Lung (tissue), 12 donors: ENCODE results near the gene DSN1. TPM values are rescaled to one million over a fixed set of nuclear protein-coding genes. Genes with fewer than 3 reads are reported as not detected.

ENCODE experiments used
- ATAC-seq: fragments of 200-7000 bp; cut with Tn5 transposase; one replicate; pipeline ENCODE4 v1.9.1; 2020; ENCODE audit warnings: moderate number of reproducible peaks; ENCODE audit not compliant: insufficient read depth, low FRiP score
- DNase-seq, 3 donors: peaks; one replicate each; pipeline ENCODE4 v3.0.0-alpha.2; 2013 to 2017
- H3K27ac ChIP-seq, 2 donors: one replicate each; pipeline ENCODE4 v1.5.1; 2013; ENCODE audit warnings: mild to moderate bottlenecking in 2 of 2, moderate library complexity in 2 of 2, control low read depth in 1 of 2, inconsistent platforms in 1 of 2, low read depth in 1 of 2, low read length in 1 of 2
- H3K27me3 ChIP-seq, 3 donors: one replicate each; pipeline ENCODE4 v1.5.1; 2013; ENCODE audit warnings: low read length in 2 of 3; ENCODE audit not compliant: control insufficient read depth in 3 of 3, insufficient read depth in 3 of 3
- H3K36me3 ChIP-seq, 4 donors: one replicate each; pipeline ENCODE4 v1.5.1; 2013; ENCODE audit warnings: low read length in 4 of 4, mild to moderate bottlenecking in 1 of 4, moderate library complexity in 1 of 4; ENCODE audit not compliant: control insufficient read depth in 4 of 4, insufficient read depth in 4 of 4
- H3K4me1 ChIP-seq, 5 donors: one replicate each; pipeline ENCODE4 v1.5.1; 2013; ENCODE audit warnings: low read length in 5 of 5, mild to moderate bottlenecking in 2 of 5, moderate library complexity in 1 of 5; ENCODE audit not compliant: control insufficient read depth in 5 of 5, insufficient read depth in 5 of 5
- H3K4me3 ChIP-seq: one replicate; pipeline ENCODE4 v1.5.1; 2013; ENCODE audit warnings: mild to moderate bottlenecking, control low read depth, moderate library complexity
- H3K9ac ChIP-seq, 2 donors: one replicate each; pipeline ENCODE4 v1.5.1; 2013; ENCODE audit warnings: low read length in 2 of 2, control low read depth in 1 of 2; ENCODE audit not compliant: insufficient read depth in 1 of 2
- H3K9me3 ChIP-seq, 4 donors: one replicate each; pipeline ENCODE4 v1.5.1; 2013; ENCODE audit warnings: low read length in 3 of 4, mild to moderate bottlenecking in 1 of 4, moderate library complexity in 1 of 4; ENCODE audit not compliant: control insufficient read depth in 4 of 4, insufficient read depth in 3 of 4
- CTCF ChIP-seq: IDR thresholded peaks from 2 replicates; pipeline ENCODE4 v1.5.1; 2012; ENCODE audit warnings: mild to moderate bottlenecking; ENCODE audit errors: control extremely low read depth, extremely low read depth
- WGBS, 2 donors: extraction: QIAGEN DNeasy Blood & Tissue Kit; methylation state at CpG; one replicate each; pipeline ENCODE4 v1.1.7; 2013; 5-methylcytosine and 5-hydroxymethylcytosine counted together
- polyA plus RNA-seq, 2 donors: library from polyadenylated mRNA; stranded (reverse); fragments of 200-250 nt; gene quantifications; one replicate each; pipeline ENCODE4 v1.2.1, GENCODE V29; 2013
- total RNA-seq, 2 donors: library from RNA; depleted of rRNA in 1 of 2; stranded (reverse); fragments of >200 nt in 1 of 2; gene quantifications; one replicate each; pipeline ENCODE4 v1.2.1, GENCODE V29; 2014 to 2021
- donor health status: control.
- donor health status: control.
- donor health status: Bipolar disorder and iron deficiency.
- donor health status: healthy.
- donor health status: DM: yes; HTN: yes; CAD: no.

DSN1 gene
- total and polyA plus RNA-seq, 4 donors = 5.8 to 11.0 (median 9.7) TPM

- ATAC-seq = no peak
- no peak for DNase-seq
- H3K4me3 ChIP-seq = no peak overlapping the region
- no peaks in the 10 kb centered on the region for H3K27me3 ChIP-seq
- 86 to 92% methylated on average over 5 of the region's 5 CpGs for WGBS, 2 donors
- H3K9me3 ChIP-seq = no peaks in the 10 kb centered on the region
- H3K36me3 ChIP-seq = peaks cover 13 to 49% (median 48%) of the 10 kb centered on the region in 4 donors
- no peak overlapping the region for H3K9ac ChIP-seq
- H3K4me1 ChIP-seq = no peaks in the 10 kb centered on the region
- H3K27ac ChIP-seq = no peak overlapping the region
- TF ChIP-seq CTCF = no peak
These were observed 22.1 kb upstream of the DSN1 start for GRCh38 chr20:36795691-36796090.

- WGBS, 2 donors = 92% methylated on average over 15 to 20 of the region's 20 CpGs
- Histone ChIP-seq H3K9ac (no peak overlapping the region), H3K4me3 (no peak overlapping the region), H3K27ac (no peak overlapping the region), H3K27me3 (no peaks in the 10 kb centered on the region), H3K4me1 (no peaks in the 10 kb centered on the region), H3K36me3 (peaks cover 13 to 44% (median 41%) of the 10 kb centered on the region in 4 donors), H3K9me3 (no peaks in the 10 kb centered on the region)
- no peak for TF ChIP-seq CTCF
- ATAC-seq (no peak), DNase-seq (no peak)
These were observed 20.5 kb upstream of the DSN1 start for GRCh38 chr20:36794116-36794474.

- 95 to 97% methylated on average over 36 of the region's 36 CpGs for WGBS, 2 donors
- H3K4me1 ChIP-seq = no peaks in the 10 kb centered on the region
These were observed 19.9 kb upstream of the DSN1 start for GRCh38 chr20:36793294-36794115.

More at GRCh38 chr20:36793294-36794115, 19.9 kb upstream of the DSN1 start:
- Histone ChIP-seq H3K27me3 (no peaks in the 10 kb centered on the region), H3K36me3 (peaks cover 10 to 43% (median 40%) of the 10 kb centered on the region in 4 donors), H3K4me3 (no peak overlapping the region), H3K9me3 (no peaks in the 10 kb centered on the region), H3K27ac (no peak overlapping the region), H3K9ac (no peak overlapping the region)
- DNase-seq (no peak), ATAC-seq (no peak)
- TF ChIP-seq CTCF = no peak
